ENCODE results near the gene CCNK.

CCNK gene

DNA sequence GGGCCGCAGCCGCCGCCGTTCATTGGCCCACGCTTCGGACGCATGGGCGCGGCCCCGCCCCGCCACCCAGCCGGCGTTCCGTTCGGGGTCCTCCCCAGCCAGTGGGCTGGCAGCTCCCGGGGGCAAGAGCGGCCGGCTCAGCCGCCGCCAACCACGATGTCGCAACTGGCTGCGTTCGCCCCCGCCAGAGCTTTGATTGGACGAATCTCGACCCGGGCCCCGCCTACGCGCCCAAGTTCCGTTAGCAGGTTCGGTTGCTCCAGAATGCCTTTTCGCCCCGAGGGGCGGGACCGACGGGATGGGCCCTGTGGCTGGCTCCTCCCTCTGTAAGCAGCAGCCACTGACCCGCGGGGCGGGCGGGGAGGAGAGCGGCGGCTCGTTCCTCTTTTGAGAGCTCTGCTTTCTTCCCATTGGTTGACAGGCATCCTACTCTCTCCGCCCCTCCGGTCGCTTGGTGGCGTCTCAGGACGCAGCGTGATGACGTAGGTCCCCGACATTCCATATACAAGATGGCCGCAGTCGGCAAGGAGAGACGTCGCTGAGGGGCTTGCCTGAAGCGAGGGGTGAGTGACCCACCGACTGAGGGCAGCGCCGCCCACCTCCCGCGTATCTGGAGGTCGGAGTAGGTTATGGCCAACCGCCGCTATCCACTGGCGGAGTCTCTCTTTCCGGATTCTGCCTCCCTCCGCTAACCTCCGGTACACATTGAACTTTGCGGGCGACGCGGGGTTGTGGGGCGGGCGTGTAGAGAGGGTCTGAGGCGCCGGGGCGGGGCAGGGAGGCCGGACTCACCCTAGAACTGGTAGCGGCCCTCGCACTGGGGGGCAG is at the start of gene CCNK:
Gene CCNK (plus strand): TSS at position 493 of the 828 bp plus-strand sequence. CDS start 11,269 bp downstream, outside the sequence.
- peak; percentile 100 for DNase-seq (ENCODE audit: low spot score)
- POLR2A ChIA-PET (ENCODE audit: low non-redundant PET) = interaction anchor here (0.7 to 1.0 kb wide), 3 partner anchors 9 to 123 kb away, joined by 3 to 4 read pairs (median 3); partner anchors contain the start of gene CCDC85C
- CTCF ChIA-PET = interaction anchor here (0.6 to 0.8 kb wide), 2 partner anchors 65 to 95 kb away, joined by 3 to 7 read pairs; no protein-coding TSS in a partner anchor
- H3K27ac ChIP-seq = peak within 1 kb of the TSS; percentile 89
- TF ChIP-seq, protein P1, sequence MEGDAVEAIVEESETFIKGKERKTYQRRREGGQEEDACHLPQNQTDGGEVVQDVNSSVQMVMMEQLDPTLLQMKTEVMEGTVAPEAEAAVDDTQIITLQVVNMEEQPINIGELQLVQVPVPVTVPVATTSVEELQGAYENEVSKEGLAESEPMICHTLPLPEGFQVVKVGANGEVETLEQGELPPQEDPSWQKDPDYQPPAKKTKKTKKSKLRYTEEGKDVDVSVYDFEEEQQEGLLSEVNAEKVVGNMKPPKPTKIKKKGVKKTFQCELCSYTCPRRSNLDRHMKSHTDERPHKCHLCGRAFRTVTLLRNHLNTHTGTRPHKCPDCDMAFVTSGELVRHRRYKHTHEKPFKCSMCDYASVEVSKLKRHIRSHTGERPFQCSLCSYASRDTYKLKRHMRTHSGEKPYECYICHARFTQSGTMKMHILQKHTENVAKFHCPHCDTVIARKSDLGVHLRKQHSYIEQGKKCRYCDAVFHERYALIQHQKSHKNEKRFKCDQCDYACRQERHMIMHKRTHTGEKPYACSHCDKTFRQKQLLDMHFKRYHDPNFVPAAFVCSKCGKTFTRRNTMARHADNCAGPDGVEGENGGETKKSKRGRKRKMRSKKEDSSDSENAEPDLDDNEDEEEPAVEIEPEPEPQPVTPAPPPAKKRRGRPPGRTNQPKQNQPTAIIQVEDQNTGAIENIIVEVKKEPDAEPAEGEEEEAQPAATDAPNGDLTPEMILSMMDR (conservative IDR thresholded peaks at IDR 0.05; ENCODE audit: low read depth) = no peak

- TF ChIP-seq, protein P1 (conservative IDR thresholded peaks at IDR 0.05; ENCODE audit: low read depth) = no peak
- no peak for DNase-seq (ENCODE audit: low spot score)
- no peak overlapping the region for H3K27ac ChIP-seq
- ChIA-PET CTCF (no interaction called here), POLR2A (ENCODE audit: low non-redundant PET) (no interaction called here)
Measured at GRCh38 chr14:99431986-99432385, 49.2 kb upstream of the CCNK start.

DNA sequence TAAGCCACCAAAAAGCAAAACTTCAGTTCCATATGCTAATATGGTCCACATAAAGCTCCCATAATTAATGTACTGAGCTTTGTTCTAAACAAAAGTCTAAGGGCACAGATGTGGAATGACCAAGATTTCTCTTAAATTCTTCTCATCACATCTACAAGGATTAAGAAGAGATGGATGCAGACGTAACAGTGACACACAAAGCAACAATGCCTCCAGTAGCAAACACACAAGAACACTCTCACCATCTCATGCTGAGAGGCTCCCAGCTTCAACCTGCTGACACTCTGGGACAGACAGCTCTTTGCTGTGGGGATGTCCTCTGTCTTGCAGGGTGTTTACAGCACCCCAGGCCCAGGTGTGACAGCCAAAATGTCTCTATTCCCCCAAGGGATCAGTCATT is 48.7 kb upstream of the CCNK start:
- CTCF ChIA-PET = no interaction called here
- TF ChIP-seq, protein P1 (conservative IDR thresholded peaks at IDR 0.05; ENCODE audit: low read depth) = no peak
- no peak for DNase-seq (ENCODE audit: low spot score)
- H3K27ac ChIP-seq = no peak overlapping the region
- POLR2A ChIA-PET (ENCODE audit: low non-redundant PET) = no interaction called here

DNA sequence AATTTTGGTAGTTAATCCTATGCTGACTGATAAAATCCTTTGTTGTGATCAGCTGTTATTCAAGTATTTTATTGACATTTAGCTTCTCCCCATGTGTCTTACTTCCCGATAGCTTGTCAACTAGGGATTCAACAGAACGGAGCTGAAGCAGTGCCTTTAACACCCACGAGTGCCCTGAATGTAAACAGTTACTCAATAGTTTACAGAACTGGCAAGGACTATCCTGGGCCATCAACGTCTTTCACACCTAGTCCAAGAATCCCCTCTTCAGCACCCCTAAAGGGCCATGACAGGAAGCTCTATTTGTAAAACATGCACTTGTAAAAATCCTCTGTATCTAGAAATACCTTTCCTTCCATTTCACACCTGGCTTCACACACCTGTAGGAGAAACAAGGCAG is 45.9 kb upstream of the CCNK start:
- DNase-seq (ENCODE audit: low spot score) = no peak
- H3K27ac ChIP-seq = no peak overlapping the region
- CTCF ChIA-PET = interaction anchor here (0.6 to 1.0 kb wide), 4 partner anchors 9 to 203 kb away, joined by 3 to 4 read pairs (median 3); no protein-coding TSS in a partner anchor
- POLR2A ChIA-PET (ENCODE audit: low non-redundant PET) = no interaction called here
- TF ChIP-seq, protein P1 (conservative IDR thresholded peaks at IDR 0.05; ENCODE audit: low read depth) = no peak

- DNase-seq (ENCODE audit: low spot score) = no peak
- H3K27ac ChIP-seq = no peak overlapping the region
- ChIA-PET POLR2A (ENCODE audit: low non-redundant PET) (no interaction called here), CTCF (interaction anchor here (0.9 kb wide), 1 partner anchor 20 kb away, joined by 4 read pairs; no protein-coding TSS in a partner anchor)
- TF ChIP-seq, protein P1 (conservative IDR thresholded peaks at IDR 0.05; ENCODE audit: low read depth) = no peak
Measured at GRCh38 chr14:99436247-99437180, 44.7 kb upstream of the CCNK start.

DNA sequence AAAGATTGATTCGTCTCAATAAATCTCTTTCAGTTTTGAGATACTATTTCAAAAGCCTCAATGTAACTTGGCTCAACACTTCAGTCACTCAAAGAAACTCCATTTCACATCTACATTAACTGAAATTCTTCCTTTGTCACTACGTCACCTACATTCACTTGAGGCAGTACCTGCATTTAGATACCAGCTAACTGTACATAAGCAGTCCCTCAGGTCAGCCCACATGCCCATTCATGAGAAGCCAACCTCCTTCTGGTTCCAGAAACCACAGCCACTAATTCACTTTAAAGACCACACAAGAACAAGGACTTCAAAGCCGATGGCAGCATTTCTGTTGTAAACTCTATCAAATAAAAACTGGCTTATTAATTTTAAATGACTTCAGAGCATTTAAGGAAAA is 43.5 kb upstream of the CCNK start:
- ChIA-PET CTCF (interaction anchor here (0.6 kb wide), 1 partner anchor 1282 kb away, joined by 3 read pairs; no protein-coding TSS in a partner anchor), POLR2A (ENCODE audit: low non-redundant PET) (no interaction called here)
- H3K27ac ChIP-seq = no peak overlapping the region
- no peak for DNase-seq (ENCODE audit: low spot score)
- TF ChIP-seq, protein P1 (conservative IDR thresholded peaks at IDR 0.05; ENCODE audit: low read depth) = no peak
